ENCODE measurements around the gene COL5A1. TPM values are rescaled to one million over a fixed set of nuclear protein-coding genes. Genes with fewer than 3 reads are reported as not detected.

COL5A1 gene
- total and polyA plus RNA-seq, 4 donors, result 12.2 to 169 (median 65.4) TPM

GRCh38 chr9:134655101-134655500 is 13.5 kb downstream of the COL5A1 start:
- DNase-seq, result no peak
- no peak for ATAC-seq (ENCODE audit: insufficient read depth, low FRiP score)
- Histone ChIP-seq H3K27ac (ENCODE audit: low read depth in 1 of 2, low read length in 1 of 2) (no peak overlapping the region), H3K4me1 (ENCODE audit: control insufficient read depth in 5 of 5, insufficient read depth in 5 of 5, low read length in 5 of 5) (peaks cover 0 to 20% (median 5%) of the 10 kb centered on the region in 5 donors), H3K27me3 (ENCODE audit: control insufficient read depth in 3 of 3, insufficient read depth in 3 of 3, low read length in 2 of 3) (no peaks in the 10 kb centered on the region), H3K4me3 (no peak overlapping the region), H3K9me3 (ENCODE audit: control insufficient read depth in 4 of 4, insufficient read depth in 3 of 4, low read length in 3 of 4) (no peaks in the 10 kb centered on the region), H3K9ac (ENCODE audit: insufficient read depth in 1 of 2, low read length in 2 of 2) (no peak overlapping the region), H3K36me3 (ENCODE audit: control insufficient read depth in 4 of 4, insufficient read depth in 4 of 4, low read length in 4 of 4) (peaks cover 0 to 10% (median under 1%) of the 10 kb centered on the region in 4 donors)
- 85 to 86% methylated on average over 11 of the region's 11 CpGs for WGBS, 2 donors
- no peak for TF ChIP-seq CTCF (IDR thresholded peaks at IDR 0.05; ENCODE audit: control extremely low read depth, extremely low read depth)

- WGBS, 2 donors, result 80 to 87% methylated on average over 10 of the region's 10 CpGs
- Histone ChIP-seq H3K27ac (ENCODE audit: low read depth in 1 of 2, low read length in 1 of 2) (no peak overlapping the region), H3K9me3 (ENCODE audit: control insufficient read depth in 4 of 4, insufficient read depth in 3 of 4, low read length in 3 of 4) (peaks cover 0 to 5% (median 2%) of the 10 kb centered on the region in 4 donors), H3K4me3 (no peak overlapping the region), H3K9ac (ENCODE audit: insufficient read depth in 1 of 2, low read length in 2 of 2) (no peak overlapping the region), H3K27me3 (ENCODE audit: control insufficient read depth in 3 of 3, insufficient read depth in 3 of 3, low read length in 2 of 3) (no peaks in the 10 kb centered on the region), H3K4me1 (ENCODE audit: control insufficient read depth in 5 of 5, insufficient read depth in 5 of 5, low read length in 5 of 5) (peaks cover 0 to 22% (median 5%) of the 10 kb centered on the region in 5 donors), H3K36me3 (ENCODE audit: control insufficient read depth in 4 of 4, insufficient read depth in 4 of 4, low read length in 4 of 4) (peaks cover 0 to 12% (median 0%) of the 10 kb centered on the region in 4 donors)
- DNase-seq (no peak), ATAC-seq (ENCODE audit: insufficient read depth, low FRiP score) (no peak)
- TF ChIP-seq CTCF (IDR thresholded peaks at IDR 0.05; ENCODE audit: control extremely low read depth, extremely low read depth), result no peak
These were observed 14.2 kb downstream of the COL5A1 start for GRCh38 chr9:134655586-134656333.

- Histone ChIP-seq H3K27me3 (ENCODE audit: control insufficient read depth in 3 of 3, insufficient read depth in 3 of 3, low read length in 2 of 3) (no peaks in the 10 kb centered on the region), H3K36me3 (ENCODE audit: control insufficient read depth in 4 of 4, insufficient read depth in 4 of 4, low read length in 4 of 4) (peaks cover 0 to 8% (median 0%) of the 10 kb centered on the region in 4 donors), H3K4me1 (ENCODE audit: control insufficient read depth in 5 of 5, insufficient read depth in 5 of 5, low read length in 5 of 5) (peaks cover 0 to 30% (median 8%) of the 10 kb centered on the region in 5 donors), H3K9me3 (ENCODE audit: control insufficient read depth in 4 of 4, insufficient read depth in 3 of 4, low read length in 3 of 4) (peaks cover 0 to 8% (median 2%) of the 10 kb centered on the region in 4 donors), H3K9ac (ENCODE audit: insufficient read depth in 1 of 2, low read length in 2 of 2) (no peak overlapping the region), H3K4me3 (no peak overlapping the region), H3K27ac (ENCODE audit: low read depth in 1 of 2, low read length in 1 of 2) (no peak overlapping the region)
- ATAC-seq (ENCODE audit: insufficient read depth, low FRiP score) (no peak), DNase-seq (peak in 2 of 3 donors; percentile 76 to 82)
- no peak for TF ChIP-seq CTCF (IDR thresholded peaks at IDR 0.05; ENCODE audit: control extremely low read depth, extremely low read depth)
- WGBS, 2 donors, result 74 to 82% methylated on average over 12 of the region's 12 CpGs
These were observed 14.9 kb downstream of the COL5A1 start for GRCh38 chr9:134656334-134657006.

All from lung (tissue), 12 donors.